LNCAP (cell line): ENCODE data around the gene DIPK2A.

ENCODE experiments used
- CTCF ChIP-seq: fragments of 450-650 bp; IDR thresholded peaks from 2 replicates; pipeline ENCODE4 v1.5.1; 2017; ENCODE audit warnings: mild to moderate bottlenecking

Gene DIPK2A

GRCh38 chr3:143977341-143978262, 6.0 kb downstream of the DIPK2A start:
- TF ChIP-seq CTCF = no peak

GRCh38 chr3:143978263-143978631, 6.6 kb downstream of the DIPK2A start:
- no peak for TF ChIP-seq CTCF

GRCh38 chr3:143979041-143979440, 7.4 kb downstream of the DIPK2A start:
- no peak for TF ChIP-seq CTCF

- TF ChIP-seq CTCF = no peak
Observed at GRCh38 chr3:143979813-143980212, 8.2 kb downstream of the DIPK2A start.

GRCh38 chr3:143988306-143988705, 16.7 kb downstream of the DIPK2A start:
- no peak for TF ChIP-seq CTCF

- TF ChIP-seq CTCF = no peak
Observed at GRCh38 chr3:143989461-143989860, 17.8 kb downstream of the DIPK2A start.

GRCh38 chr3:143991713-143992112, 20.1 kb downstream of the DIPK2A start:
- TF ChIP-seq CTCF = no peak
